CD4-positive, alpha-beta T cell treated with Interleukin-4 for 4 hours (primary cell): ENCODE data around the gene EVI5.
A peak's percentile ranks its signal among the peaks of the same experiment; 100 is the strongest.
"Not testable (repeated sequence)": the region's sequence is repeated elsewhere in the genome, so short reads cannot be mapped to it uniquely, and the experiment has no call there.

Experiments
- DNase-seq: peaks from one replicate; pipeline ENCODE4 v3.0.0-alpha.2; 2020

The EVI5 gene

DNA sequence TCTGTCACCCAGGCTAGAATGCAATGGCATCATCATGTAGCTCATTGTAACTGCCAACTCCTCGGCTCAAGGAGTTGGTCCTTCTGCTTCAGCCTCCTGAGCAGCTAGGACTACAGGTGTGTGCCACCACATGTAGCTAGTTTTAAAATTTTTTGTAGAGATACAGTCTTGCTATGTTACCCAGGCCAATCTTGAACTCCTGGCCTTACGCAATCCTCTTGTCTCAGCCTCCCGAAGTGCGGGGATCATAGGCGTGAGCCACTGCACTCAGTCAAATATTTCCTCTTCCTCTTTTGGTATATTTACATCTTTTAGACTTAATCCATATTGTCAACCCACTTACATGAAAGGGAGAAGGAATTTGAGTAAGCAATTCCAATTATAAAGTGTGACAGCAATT lies 121.1 kb downstream of the EVI5 start:
- no peak for DNase-seq

DNA sequence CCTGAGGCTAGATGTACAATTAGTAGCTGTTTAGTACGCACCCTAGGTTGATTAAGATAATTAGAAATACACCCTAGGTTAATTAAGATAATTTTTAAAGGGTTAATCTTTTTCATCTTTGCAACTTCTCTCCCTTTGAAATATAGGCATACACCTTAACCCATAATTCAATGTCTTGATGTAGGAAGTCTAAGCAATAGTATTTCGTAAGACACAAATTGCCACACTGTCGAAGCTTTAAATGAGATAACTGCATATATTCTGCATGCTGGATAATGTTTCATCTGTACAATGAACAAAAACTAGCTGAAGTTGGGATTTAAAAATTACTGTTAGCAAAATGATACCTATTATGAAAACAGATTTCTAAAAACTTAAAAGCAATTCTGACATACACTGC lies 122.9 kb downstream of the EVI5 start:
- no peak for DNase-seq

DNA sequence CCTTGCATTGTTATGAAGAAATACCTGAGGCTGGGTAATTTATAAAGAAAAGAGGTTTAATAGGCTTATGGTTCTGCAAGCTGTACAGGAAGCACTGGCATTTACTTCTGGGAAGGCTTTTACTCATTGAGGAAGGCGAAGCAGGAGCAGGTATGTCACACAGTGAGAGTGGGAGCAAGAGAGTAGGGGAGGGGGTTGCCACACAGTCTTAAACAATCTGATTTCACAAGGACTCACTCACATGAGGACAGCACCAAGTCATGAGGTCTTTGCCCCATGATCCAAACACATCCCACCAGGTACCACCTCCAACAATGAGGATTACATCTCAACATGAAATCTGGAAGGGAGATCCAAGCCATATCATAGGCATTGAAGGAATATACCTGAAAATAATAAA lies 127.2 kb downstream of the EVI5 start:
- DNase-seq: no peak

DNA sequence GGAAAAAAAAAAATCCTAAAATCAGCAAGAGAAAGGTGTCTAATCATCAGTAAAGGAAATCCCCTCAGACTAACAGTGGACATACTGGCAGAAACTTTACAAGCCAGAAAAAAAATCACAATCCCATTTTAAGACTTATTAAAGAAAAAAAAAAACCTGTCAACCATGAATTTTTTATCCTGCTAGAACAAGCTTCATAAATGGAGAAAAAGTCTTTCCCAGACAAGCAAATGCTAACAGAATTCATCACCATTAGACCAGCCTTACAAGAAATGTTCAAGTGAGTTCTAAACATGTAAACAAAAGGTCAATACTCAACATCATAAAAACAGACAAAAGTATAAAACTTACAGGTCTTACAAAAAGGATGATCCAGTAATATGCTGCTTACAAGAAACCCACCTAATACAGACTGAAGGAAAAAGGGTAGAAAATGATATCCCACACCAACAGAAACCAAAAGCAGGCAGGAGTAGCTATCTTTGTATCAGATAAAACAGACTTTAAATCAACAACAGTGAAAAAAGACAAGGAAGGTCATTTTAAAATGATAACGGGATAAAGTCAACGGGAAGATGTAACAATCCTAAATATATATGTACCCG lies 129.6 kb downstream of the EVI5 start:
- no peak for DNase-seq

DNA sequence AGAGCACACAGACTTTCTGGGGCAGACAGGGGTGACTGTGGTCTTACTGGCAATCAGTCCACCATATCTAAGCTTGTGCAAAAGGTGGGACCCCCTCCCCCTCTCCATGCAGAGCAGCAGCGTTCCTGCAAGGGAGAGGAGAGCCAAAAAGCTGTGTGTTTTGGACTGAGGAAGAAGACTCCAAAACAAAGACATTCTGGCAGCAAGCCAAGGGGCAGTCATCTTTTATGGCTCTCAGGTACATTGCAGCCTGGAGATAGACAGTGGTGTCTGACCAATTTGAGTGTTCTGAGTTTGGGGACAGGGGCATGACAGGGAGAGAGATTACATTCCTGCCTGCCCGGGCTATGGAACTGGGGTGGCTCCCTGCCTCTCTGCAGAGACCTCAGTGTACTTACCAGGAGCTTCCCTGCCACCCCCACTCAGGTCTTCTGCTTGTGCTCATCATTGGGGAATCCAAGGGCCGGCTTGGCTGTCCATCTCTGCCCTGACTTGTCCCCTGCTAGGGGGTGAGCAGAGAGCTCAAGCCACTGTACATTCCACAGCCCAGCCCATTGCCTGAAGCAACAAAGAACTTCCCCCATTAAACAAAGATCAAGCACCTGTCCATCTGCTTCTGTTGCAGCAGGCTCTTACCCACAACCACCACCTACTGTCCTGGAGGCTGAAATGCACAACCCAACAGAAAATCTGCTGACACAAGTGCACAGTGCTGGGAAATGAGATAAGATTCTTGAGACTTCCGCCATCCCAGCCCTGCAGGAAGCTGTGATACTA lies 131.1 kb downstream of the EVI5 start:
- DNase-seq: no peak

DNA sequence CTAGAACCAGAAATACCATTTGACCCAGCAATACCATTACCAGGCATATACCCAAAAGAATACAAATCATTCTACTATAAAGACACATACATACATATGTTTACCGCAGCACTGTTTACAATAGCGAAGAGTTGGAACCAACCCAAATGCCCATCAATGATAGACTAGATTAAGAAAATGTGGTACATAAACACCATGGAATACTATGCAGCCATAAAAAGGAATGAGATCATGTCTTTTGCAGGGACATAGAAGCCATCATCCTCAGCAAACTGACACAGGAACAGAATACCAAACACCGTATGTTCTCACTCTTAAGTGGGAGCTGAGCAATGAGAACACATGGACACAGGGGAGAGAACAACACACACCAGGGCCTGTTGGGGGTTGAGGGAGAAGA lies 144.2 kb downstream of the EVI5 start:
- DNase-seq: not testable (repeated sequence)

DNA sequence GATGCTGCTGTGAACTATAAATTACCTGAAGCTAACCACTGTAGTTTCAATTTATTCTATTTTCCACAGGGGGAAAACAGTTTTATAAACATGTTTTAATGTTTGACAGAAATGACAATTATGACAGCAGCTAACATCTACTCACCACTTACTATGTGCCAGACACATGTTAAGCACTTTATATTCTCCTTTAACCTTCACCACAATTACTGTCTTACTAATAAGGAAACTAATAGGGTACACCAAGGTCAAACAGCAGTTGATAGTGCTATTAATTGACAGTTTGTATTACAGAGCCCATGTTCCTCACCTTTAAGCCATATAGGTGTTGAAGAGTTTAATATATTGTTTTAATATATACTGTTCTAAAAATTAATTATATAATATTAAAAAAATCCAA lies 146.4 kb downstream of the EVI5 start:
- no peak for DNase-seq

DNA sequence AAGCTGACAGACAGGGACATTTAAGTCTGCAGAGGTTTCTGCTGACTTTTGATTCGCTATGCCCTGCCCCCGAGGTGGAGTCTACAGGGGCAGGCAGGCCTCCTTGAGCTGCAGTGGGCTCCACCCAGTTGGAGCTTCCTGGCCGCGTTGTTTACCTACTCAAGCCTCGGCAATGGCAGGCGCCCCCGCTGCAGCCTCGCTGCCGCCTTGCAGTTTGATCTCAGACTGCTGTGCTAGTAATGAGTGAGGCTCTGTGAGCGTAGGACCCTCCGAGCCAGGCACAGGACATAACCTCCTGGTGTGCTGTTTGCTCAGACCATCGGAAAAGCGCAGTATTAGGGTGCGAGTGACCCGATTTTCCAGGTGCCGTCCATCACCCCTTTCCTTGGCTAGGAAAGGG lies 149.7 kb downstream of the EVI5 start:
- DNase-seq: not testable (repeated sequence)

DNA sequence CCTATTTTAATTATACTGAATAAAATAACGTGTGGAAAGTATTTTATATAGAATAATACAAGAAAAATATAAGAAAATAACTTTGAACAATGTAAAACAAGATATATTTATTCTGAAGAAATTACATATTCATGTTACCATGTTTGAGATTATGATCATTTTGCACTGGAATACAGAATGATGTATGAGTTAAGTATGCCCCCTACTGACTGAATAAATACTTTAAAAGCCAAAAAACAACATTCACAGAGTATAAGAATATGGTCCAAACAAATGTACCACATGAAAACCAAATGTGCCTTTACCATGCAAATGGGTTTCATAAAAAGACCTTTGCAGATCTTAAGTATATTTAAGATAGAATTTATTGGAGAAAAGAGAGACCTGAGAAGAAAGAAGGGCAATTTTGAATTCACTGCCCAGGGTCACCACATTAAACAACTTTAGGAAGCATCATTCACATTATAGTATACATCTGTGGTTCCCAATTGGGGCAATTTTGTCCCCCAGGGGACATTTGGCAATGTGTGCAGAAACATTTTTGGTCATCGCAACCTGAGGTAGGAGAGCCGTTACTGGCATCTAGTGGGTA lies 161.6 kb downstream of the EVI5 start:
- peak; percentile 38 for DNase-seq

DNA sequence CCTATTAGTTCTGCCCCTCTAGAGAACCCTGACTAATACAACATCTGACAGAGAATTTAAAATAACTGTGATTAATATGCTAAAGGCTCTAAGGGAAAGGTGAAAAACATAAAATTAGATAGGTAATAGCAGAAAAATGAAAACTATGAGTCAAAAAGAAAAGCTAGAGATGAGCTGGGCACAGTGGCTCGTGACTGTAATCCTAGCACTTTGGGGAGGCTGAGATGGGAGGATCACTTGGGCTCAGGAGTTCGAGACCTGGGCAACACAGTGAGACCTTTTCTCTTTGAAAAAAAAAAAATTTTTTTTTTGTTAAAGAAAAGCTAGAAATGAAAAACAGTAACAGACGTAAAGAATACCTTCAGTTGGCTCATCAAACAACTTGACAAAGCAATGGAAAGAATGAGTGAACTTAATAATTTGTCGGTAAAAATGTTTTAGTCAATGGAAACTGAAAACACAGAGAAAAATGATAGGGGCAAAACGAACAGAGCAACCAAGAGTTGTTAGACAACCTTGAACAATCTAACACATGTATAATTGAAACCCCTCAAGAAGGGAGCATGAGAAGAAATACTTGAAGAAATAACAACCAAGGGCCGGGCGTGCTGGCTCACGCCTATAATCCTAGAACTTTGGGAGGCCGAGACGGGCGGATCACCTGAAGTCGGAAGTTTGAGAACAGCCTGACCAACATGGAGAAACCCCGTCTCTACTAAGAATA lies 165.3 kb downstream of the EVI5 start:
- no peak for DNase-seq

DNA sequence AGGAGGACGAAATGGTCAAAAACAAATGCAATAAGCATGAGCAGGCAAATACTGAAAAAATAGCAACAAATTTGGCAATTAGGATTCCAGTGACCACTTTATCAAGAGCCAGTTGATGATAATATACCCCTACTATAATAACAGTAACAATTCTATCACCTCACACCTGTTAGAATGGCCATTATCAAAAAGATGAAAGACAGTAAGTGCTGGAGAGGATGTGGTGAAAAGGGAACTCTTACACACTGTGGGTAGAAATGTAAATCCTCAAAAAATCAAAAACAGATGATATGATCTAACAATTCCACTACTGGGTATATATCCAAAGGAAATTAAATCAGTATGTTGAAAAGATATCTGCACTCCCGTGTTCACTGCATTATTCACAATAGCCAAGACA lies 183.9 kb downstream of the EVI5 start:
- DNase-seq: no peak

DNA sequence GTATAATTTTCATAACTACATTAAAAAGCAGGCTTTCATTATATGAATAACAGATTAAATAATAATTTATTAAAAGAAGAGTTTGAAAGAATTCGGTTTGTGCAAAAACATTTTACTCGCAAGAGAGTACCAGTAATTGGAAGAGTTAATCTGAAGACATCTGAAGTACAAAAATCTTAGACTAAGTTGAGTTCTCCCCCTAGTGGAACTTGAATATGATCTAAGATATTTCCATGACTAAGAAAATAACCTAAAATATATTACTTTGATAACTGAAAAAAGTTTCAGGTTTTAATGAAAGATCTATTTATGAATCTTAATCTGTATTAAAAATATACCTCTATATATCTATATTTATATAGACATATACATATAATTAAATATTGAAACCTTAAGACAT lies 185.7 kb downstream of the EVI5 start:
- peak; percentile 64 for DNase-seq

DNA sequence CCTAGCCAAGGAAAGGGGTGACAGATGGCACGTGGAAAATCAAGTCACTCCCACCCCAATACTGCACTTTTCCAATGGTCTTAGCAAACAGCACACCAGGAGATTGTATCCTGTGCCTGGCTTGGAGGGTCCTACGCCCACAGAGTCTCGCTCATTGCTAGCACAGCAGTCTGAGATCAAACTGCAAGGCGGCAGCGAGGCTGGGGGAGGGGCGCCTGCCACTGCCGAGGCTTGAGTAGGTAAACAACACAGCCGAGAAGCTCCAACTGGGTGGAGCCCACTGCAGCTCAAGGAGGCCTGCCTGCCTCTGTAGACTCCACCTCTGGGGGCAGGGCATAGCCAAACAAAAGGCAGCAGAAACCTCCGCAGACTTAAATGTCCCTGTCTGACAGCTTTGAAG lies 195.5 kb downstream of the EVI5 start:
- DNase-seq: not testable (repeated sequence)

DNA sequence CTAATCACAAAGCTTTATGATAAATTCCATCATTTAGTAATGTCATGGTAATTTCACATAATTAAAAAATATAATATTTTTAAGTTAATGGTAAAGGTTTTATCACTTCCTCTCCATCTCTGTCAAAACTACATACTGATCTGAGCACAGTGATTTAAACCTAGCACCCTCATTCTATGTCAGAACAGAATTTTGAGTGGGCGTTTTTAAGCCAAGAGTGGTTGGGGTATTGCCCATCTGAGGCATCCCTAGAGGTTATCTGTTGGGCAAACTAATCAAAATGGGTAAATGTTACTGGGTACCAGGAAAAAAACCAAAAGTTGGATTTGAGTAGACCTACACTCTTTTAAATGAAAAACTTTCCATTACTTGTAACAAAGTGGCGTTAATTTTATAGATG lies 197.5 kb downstream of the EVI5 start:
- DNase-seq: no peak

DNA sequence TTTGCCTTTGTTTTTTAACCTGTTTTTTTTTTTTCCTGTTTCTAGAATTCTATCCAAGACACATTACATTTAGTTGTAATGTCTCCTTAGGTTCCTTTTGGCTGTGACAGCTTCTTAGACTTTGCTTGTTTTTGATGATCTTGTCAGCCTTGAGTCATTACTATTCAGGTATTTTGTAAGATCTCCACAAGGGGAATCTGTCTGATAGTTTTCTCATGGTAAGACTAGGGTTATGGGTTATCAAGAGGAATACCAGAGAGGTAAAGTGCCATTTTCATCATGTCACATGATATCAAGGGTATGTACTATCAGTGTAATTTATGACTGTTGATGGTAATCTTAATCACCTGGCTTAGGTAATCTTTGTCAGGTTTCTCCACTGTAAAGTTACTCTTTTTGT lies 199.1 kb downstream of the EVI5 start:
- peak; percentile 27 for DNase-seq

DNA sequence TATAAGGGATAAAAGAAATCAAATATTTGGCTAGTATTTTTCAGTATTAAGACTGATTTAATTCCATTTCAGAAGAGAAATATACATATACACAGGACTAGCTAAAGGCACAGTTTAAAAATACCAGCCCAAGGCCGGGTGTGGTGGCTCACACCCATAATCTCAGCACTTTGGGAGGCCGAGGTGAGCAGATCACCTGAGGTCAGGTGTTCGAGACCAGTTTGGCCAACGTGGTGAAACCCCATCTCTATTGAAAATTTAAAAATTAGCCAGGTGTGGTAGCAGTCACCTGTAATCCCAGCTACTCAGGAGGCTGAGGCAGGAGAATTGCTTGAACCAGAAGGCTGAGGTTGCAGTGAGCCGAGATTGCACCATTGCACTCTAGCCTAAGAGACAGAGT lies 200.1 kb downstream of the EVI5 start:
- DNase-seq: not testable (repeated sequence)

DNA sequence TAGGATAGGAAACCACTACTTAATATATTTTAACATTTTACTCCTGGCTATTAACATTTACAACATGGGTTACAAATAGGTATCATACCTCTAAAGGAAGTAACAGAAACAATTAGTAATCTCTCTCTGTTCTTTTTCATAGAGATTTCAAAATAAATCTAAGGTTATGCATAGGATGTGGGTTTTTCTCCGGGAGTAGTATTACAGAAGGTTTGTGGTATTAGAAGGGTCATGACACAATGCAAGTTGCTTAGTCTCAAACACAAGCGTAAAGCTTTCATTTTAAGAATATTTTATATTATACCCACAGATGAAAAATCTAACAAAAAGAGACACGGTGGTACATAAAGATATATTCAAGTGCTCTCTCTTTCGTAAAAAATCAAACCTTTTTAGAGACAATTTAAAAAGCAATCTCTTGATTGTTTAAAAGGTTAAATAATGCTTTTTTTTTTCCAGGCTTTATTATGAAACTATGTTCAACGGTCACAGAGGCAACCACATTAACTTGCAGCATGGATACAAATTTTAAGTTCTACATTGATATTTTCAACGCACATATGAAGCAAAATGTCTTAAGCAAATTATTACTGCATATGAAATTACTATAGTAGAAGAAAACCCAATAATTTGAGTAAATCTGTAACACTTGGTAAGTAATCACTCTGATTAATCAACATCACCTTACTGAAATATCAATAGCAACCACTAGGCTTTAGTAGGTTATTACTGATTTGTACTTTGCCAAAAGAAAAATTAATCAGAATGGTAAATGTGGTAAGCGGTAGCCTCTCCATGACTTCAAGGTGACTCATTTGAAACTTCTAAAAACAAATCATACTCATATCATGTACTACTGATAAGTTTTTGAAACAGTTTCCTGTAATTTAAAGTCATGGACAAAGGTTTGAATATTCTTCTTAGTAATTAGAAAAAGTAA lies 200.8 kb downstream of the EVI5 start:
- DNase-seq: peak; percentile 82

DNA sequence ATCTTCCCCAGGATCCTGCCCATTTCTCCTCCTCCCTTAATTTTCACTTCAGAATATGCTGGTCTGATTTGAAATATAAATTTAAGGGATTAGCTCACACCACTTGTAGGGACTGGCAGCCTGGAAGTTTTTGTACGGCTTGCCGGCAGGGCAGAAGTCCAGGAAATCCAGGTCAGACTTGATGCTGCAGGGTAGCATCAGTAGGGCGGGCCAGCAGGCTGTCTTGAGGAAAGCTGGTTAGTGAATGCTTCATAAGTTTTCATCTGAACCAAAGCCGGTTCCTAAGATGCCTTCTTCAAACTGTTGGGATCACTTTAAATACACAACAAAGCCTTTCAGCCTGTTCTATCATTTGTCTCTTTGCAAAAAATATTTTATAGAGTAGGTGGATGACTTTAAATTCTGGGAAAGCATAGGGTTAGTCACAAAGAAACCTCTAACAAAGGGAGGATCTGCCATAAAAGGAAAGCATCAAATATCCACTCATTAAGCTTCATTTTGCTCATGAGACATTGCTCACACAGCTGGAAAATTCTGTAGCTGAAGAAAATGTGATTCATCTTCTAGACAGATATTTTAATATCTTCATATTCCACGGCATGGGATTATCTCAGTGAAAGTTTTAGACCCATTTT lies 207.5 kb downstream of the EVI5 start:
- DNase-seq: no peak

DNA sequence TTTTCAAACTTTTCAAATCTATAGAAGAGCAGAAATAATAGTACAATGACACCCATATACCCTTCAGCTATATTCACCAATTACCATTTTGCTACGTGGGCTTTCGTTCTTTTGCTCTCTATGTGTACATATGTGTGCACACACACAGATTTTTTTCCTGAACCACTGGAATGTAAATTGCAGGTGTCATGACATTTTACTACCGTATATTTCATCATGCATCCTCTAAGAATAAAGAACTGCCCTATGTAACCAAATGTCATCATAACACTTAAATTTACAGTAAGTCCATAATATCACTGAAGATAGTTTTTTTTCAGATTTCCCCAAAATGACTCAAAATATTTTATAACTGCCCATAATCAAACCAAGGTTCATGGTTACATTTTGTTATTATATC lies 209.8 kb downstream of the EVI5 start:
- no peak for DNase-seq

DNA sequence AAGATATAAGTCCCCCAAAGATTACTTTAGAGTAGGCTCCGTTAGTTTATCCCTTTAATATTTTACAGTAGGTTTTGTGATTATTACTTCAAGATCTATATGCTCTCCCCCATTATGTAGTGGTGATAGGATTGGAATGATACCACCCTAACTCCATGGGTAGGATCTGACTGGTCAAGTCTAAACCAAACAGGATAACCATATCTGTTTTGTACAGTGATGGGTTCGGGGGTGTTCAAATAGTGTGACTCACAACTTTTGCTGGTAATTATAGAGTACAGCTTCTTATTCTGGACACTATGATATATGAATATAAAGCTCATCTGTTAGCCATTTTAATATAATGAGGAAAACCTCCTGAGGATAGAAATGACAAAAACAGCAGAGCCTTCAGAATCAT lies 212.4 kb downstream of the EVI5 start:
- DNase-seq: no peak

DNA sequence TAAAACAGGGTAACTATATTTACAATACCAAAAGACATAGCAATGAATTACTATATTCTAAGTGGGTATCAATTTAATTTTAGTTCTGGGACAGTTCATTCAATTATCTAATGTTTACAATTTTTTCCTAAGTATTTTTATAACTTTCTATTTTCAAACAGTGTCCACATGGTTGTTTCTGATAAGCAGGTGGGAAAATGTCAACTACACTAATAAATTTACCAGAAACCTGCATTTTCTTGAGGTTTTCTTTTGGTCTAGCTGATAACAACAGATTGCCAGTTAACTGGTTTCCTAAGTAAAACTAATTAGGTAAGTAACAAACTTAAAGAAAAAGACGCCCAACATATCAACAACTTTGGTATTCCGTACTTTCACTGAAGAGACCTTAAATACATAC lies 213.3 kb downstream of the EVI5 start:
- no peak for DNase-seq

DNA sequence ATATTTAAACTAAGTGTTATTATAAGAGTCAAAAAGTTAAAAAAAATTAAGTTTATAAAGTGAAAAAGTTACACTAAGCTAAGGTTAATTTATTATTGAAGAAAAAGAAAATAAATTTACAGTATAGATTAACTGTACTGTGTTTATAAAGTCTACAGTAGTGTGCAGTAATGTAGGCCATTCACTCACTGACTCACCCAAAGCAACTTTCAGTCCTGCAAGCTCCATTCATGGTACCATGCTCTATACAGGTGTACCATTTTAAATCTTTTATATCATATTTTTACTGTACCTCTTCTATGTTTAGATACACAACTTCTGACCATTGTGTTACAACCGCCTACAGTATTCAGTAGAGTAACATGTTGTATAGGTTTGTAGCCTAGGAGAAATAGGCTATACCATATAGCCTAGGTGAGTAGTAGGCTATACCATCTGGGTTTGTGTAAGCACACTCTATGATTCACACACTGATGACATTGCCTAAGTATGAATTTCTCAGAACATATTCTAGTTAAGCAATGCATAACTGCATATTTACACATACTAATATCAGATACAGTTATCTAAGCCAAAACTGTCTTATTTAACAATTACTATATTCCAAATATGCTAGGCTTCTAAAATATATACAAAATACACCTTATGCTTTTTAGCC lies 217.6 kb downstream of the EVI5 start:
- no peak for DNase-seq
